ENCODE measurements around the gene MYCN.

DNA sequence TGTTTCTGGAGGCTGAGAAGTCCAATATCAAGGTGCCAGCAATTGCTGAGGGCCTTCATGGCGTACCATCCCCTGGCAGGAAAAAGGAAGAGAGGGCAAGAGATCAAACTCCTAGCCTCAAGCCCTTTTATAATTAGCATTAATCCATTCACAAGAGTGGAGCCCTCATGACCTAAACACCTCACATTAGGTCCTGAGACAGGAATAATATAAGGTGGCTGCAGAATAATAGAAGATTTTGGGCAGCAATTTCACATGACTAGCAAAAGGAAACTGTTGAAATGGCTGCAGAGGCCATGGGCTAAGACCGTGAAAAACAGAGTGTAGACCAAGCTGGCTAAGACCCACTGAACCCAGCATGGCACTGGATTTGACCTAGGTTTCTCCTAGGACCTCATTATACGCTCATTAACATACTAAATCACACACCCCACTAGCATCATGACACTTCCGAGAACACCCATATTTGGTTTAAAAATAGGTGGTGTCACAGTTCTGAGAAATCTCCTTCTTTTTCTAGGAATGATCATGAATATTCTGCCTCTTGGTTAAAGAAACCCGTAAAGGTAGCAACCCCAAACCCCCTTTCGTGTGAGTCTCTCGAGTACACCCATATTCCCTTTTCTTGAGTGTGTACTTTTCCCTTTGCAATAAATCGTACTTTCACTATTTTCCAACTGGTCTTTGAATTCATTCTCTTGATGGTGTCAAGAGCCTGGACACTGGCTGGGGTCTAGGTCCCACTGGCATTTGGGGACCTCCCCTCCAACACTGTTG lies 3.1 kb upstream of the MYCN start:
- TF ChIP-seq, protein P1, sequence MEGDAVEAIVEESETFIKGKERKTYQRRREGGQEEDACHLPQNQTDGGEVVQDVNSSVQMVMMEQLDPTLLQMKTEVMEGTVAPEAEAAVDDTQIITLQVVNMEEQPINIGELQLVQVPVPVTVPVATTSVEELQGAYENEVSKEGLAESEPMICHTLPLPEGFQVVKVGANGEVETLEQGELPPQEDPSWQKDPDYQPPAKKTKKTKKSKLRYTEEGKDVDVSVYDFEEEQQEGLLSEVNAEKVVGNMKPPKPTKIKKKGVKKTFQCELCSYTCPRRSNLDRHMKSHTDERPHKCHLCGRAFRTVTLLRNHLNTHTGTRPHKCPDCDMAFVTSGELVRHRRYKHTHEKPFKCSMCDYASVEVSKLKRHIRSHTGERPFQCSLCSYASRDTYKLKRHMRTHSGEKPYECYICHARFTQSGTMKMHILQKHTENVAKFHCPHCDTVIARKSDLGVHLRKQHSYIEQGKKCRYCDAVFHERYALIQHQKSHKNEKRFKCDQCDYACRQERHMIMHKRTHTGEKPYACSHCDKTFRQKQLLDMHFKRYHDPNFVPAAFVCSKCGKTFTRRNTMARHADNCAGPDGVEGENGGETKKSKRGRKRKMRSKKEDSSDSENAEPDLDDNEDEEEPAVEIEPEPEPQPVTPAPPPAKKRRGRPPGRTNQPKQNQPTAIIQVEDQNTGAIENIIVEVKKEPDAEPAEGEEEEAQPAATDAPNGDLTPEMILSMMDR (IDR thresholded peaks at IDR 0.05): no peak
- TF ChIP-seq POLR2A (IDR thresholded peaks at IDR 0.05): no peak

Measured in ovary (tissue), 3 donors.